D721Med (cell line): Measurements from ENCODE around the gene SMOC2.
"Not testable (repeated sequence)": the region's sequence is repeated elsewhere in the genome, so short reads cannot be mapped to it uniquely, and the experiment has no call there.

Source experiments
- DNase-seq: peaks from one replicate; pipeline ENCODE4 v3.0.0; 2011; ENCODE audit warnings: low spot score; ENCODE audit not compliant: insufficient read length
- FAIRE-seq: peaks from 2 replicates; lab custom pipeline; 2011; peaks lifted over from hg19 to GRCh38; lab: Jason Lieb, UNC
- CTCF ChIP-seq: IDR thresholded peaks from 2 replicates; pipeline ENCODE4 v1.5.1; 2012; ENCODE audit warnings: mild to moderate bottlenecking, control low read depth; ENCODE audit not compliant: insufficient read depth; ENCODE audit errors: missing control alignments

SMOC2 gene

GRCh38 chr6:168535711-168536110 is 94.7 kb downstream of the SMOC2 start:
- FAIRE-seq, result no peak
- DNase-seq, result no peak
- TF ChIP-seq CTCF, result no peak

GRCh38 chr6:168536196-168536595 is 95.2 kb downstream of the SMOC2 start:
- FAIRE-seq, result no peak
- no peak for TF ChIP-seq CTCF
- DNase-seq, result no peak

GRCh38 chr6:168536665-168537539 is 95.9 kb downstream of the SMOC2 start:
- no peak for TF ChIP-seq CTCF
- no peak for FAIRE-seq
- DNase-seq, result no peak

GRCh38 chr6:168537540-168537884 is 96.5 kb downstream of the SMOC2 start:
- DNase-seq (no peak), FAIRE-seq (no peak)
- TF ChIP-seq CTCF, result no peak

GRCh38 chr6:168538188-168538891 is 97.4 kb downstream of the SMOC2 start:
- DNase-seq, FAIRE-seq: not testable (repeated sequence)

- TF ChIP-seq CTCF, result no peak
- no peak for DNase-seq
- FAIRE-seq, result no peak
These were observed 98.2 kb downstream of the SMOC2 start for GRCh38 chr6:168538892-168539811.

GRCh38 chr6:168540713-168541291 is 99.8 kb downstream of the SMOC2 start:
- DNase-seq, result no peak
- FAIRE-seq, result no peak
- no peak for TF ChIP-seq CTCF
